Cardiac muscle cell (in vitro differentiated cells and primary cell): Measurements from ENCODE around the gene PLXNA2. TPM values are rescaled to one million over a fixed set of nuclear protein-coding genes. Genes with fewer than 3 reads are reported as not detected.

ENCODE experiments used
- DNase-seq, 2 donors: peaks; one replicate each; pipeline versions ENCODE4 v3.0.0 to v3.0.0-alpha.2; 2010 to 2017; ENCODE audit warnings: low read depth in 1 of 2, low spot score in 1 of 2
- H3K27ac ChIP-seq: fragments of 200-600 bp; sonication (generic); 2 replicates; pipeline ENCODE4 v1.5.1; 2016
- H3K27me3 ChIP-seq: fragments of 200-600 bp; sonication (generic); 2 replicates; pipeline ENCODE4 v1.6.0; 2016; ENCODE audit warnings: control low read depth
- H3K36me3 ChIP-seq: fragments of 200-600 bp; sonication (generic); 2 replicates; pipeline ENCODE4 v1.5.1; 2016; ENCODE audit warnings: control low read depth
- H3K4me1 ChIP-seq: fragments of 200-600 bp; sonication (generic); 2 replicates; pipeline ENCODE4 v1.8.1; 2017; ENCODE audit warnings: low read depth, mild to moderate bottlenecking, mixed run types
- H3K4me3 ChIP-seq: fragments of 200-600 bp; sonication (generic); 2 replicates; pipeline ENCODE4 v1.5.1; 2016; ENCODE audit warnings: mild to moderate bottlenecking
- H3K9me3 ChIP-seq: fragments of 200-600 bp; sonication (generic); 2 replicates; pipeline ENCODE4 v1.5.1; 2017; ENCODE audit warnings: low read depth, mild to moderate bottlenecking, control low read depth
- polyA plus RNA-seq: library from polyadenylated mRNA; unstranded; fragments of >200 nt; fragmentation: Nextera tagmentation; extraction: Ambion mirVana; gene quantifications from 2 replicates; pipeline ENCODE4 v1.2.1, GENCODE V29; 2016
- total RNA-seq: library from RNA; depleted of rRNA; stranded (reverse); fragments of >200 nt; gene quantifications from 2 replicates; pipeline ENCODE4 v1.2.3, GENCODE V29; 2016
- TF ChIP-seq, protein P1 (sequence below): IDR thresholded peaks from 2 replicates; pipeline ENCODE4 v1.5.1; 2012; ENCODE audit warnings: low read depth, mild to moderate bottlenecking, low read length

The PLXNA2 gene
- total and polyA plus RNA-seq, 2 experiments from 2014 or later, result 23.2 to 55.3 TPM

DNA sequence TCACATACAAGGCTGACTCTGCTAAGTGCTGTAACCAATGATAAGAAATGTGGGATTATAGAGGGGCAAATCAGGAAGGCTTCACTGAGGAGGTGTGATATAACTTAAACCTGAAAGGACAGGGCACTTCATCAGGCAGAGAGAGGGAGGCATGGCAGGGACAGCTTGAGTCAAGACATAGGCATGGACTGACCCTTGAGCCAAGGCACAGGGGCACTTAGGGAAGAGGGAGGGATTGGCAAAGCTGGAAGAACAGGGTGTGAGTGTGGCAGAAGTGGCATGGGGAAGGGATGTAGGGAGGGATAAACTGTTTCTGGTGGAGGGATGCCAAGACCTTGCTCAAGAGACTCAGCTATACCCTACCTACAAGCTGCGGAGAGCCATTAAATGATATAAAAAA is 81.3 kb downstream of the PLXNA2 start:
- no peaks in the 10 kb centered on the region for H3K9me3 ChIP-seq
- H3K36me3 ChIP-seq, result no peaks in the 10 kb centered on the region
- no peak for DNase-seq
- no peak overlapping the region for H3K27ac ChIP-seq
- TF ChIP-seq, protein P1, sequence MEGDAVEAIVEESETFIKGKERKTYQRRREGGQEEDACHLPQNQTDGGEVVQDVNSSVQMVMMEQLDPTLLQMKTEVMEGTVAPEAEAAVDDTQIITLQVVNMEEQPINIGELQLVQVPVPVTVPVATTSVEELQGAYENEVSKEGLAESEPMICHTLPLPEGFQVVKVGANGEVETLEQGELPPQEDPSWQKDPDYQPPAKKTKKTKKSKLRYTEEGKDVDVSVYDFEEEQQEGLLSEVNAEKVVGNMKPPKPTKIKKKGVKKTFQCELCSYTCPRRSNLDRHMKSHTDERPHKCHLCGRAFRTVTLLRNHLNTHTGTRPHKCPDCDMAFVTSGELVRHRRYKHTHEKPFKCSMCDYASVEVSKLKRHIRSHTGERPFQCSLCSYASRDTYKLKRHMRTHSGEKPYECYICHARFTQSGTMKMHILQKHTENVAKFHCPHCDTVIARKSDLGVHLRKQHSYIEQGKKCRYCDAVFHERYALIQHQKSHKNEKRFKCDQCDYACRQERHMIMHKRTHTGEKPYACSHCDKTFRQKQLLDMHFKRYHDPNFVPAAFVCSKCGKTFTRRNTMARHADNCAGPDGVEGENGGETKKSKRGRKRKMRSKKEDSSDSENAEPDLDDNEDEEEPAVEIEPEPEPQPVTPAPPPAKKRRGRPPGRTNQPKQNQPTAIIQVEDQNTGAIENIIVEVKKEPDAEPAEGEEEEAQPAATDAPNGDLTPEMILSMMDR, result no peak
- no peak overlapping the region for H3K4me3 ChIP-seq
- no peaks in the 10 kb centered on the region for H3K27me3 ChIP-seq
- H3K4me1 ChIP-seq, result peaks cover 82% of the 10 kb centered on the region

DNA sequence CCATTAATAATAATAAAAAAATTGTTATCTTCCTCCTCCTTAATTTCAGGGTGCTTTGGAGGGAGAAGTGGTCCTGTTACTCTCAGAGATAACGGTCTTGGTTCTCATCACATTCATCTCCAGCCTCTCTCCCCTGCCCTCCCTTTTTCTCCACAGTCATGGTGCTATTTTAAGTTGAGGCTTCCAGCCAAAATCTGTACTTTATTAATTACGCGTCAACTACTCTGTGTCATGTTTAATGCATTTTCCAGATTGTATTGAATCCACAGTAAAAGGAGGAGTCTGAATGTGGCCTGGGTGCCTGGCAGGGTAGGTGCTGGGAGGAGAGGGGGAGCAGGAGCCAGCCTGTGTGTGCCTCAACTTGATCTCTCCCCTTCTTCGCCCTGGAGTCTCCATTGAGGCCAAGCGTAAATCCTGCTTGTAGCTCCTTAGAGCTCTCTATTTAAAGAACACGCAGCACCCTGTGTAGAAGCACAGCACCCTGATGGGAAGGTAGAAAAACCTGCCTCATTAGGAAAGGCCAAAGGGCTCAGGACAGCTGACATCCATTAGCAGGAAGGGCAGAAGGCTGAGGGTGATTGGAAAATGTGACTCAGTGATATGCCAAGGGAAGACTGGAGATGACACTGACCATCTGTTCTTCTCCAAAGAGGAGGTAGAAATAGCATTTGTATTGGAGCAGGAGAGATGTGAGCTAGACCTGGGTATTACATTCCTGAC is 82.4 kb downstream of the PLXNA2 start:
- H3K36me3 ChIP-seq, result no peaks in the 10 kb centered on the region
- H3K27me3 ChIP-seq, result peaks cover 3% of the 10 kb centered on the region
- H3K4me3 ChIP-seq, result no peak overlapping the region
- no peak overlapping the region for H3K27ac ChIP-seq
- peak in 1 of 2 donors; percentile 33 for DNase-seq
- no peaks in the 10 kb centered on the region for H3K9me3 ChIP-seq
- peaks cover 77% of the 10 kb centered on the region for H3K4me1 ChIP-seq
- TF ChIP-seq, protein P1, result no peak

DNA sequence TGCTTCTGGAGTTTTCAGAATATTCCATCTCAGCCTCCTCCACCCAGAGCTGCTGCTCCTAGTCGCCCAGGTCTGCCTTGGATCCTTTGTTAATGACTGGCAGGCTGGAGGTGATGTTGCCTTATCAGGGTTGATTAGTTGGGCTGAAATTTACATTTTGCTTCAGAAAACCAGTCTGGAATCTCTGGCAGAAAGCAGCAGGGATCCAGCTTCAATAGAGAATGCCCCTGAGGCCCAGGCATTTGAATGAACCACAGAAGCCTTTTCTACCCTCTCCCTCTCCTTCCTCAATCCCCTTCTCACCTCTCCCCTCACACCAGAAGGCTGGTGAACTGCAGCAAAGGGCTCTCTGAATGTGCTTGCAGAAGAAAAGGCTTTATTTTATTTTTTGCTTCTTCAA is 83.2 kb downstream of the PLXNA2 start:
- TF ChIP-seq, protein P1, result no peak
- Histone ChIP-seq H3K27ac (no peak overlapping the region), H3K27me3 (peaks cover 3% of the 10 kb centered on the region), H3K4me1 (peaks cover 68% of the 10 kb centered on the region), H3K4me3 (no peak overlapping the region), H3K9me3 (no peaks in the 10 kb centered on the region), H3K36me3 (no peaks in the 10 kb centered on the region)
- DNase-seq, result no peak

DNA sequence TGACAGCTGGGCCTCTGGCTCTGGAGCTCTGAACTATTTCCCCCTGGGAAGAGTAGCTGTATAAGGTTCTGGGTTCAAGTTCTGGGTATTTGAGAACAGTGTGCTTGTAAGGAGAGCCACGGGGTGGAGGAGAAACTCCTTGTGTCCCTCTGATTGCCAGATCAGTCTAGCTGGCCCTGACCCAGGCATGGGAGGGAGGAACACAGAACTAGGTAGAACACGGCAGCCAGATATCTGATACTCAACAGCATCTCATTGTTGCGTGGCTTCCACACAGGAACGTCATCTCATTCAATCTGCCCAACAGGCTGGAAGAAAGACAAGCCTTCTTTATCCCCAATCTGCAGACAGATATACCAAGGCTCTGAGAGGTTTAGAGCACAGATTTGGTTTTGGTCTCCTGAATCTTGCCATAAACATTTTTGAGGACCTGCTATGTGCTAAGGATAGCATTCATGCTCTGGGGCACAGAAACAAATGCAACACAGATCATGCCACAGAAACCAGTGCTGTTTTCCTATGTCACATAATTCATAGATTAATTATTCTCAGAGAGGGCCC is 83.8 kb downstream of the PLXNA2 start:
- TF ChIP-seq, protein P1, result no peak
- no peak overlapping the region for H3K27ac ChIP-seq
- no peak for DNase-seq

DNA sequence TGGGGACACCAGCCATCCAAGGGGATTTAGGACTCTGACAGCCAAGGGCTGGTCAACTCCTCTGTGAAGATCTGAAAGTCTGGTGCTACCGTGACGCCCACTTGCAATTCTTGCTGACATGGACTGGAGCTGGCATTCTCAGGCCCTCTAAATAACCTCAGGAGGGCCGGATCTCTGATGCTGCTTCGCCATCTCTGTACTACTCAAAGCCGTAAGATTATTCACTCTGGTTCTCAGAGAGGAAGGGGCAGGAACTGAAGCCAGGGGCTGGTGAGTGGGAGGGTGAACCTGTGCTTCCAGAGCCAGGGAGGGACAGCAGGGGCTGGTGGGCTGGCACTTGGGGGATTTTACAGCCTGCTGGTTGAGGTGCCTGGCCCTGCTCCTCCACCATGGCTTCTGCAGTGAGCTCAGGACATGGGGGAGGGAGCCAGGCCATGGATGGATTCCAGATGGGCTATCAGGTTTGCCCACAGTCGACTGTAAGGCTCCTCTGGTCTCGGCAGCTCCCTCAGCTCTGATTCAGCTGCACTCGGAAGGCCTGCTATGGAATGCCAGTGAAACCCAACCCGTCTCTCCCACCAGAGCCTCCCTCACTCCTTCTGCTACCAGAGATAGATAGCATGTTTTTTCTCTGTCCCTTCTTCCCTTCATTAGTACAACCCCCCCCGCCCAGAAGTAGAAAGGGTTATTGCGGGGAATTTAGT is 84.5 kb downstream of the PLXNA2 start:
- peaks cover 3% of the 10 kb centered on the region for H3K27me3 ChIP-seq
- H3K9me3 ChIP-seq, result no peaks in the 10 kb centered on the region
- TF ChIP-seq, protein P1, result no peak
- peaks cover 57% of the 10 kb centered on the region for H3K4me1 ChIP-seq
- DNase-seq, result peak; percentile 75 to 94
- peak overlapping the region; percentile 31 for H3K27ac ChIP-seq
- H3K4me3 ChIP-seq, result no peak overlapping the region
- H3K36me3 ChIP-seq, result no peaks in the 10 kb centered on the region

More for the DNA sequence above, 83.8 kb downstream of the PLXNA2 start:
- Histone ChIP-seq H3K4me1 (peaks cover 64% of the 10 kb centered on the region), H3K4me3 (no peak overlapping the region), H3K36me3 (no peaks in the 10 kb centered on the region), H3K9me3 (no peaks in the 10 kb centered on the region), H3K27me3 (peaks cover 3% of the 10 kb centered on the region)
